ENCODE data around the gene ABCE1.

- no peak for TF ChIP-seq CTCF (conservative IDR thresholded peaks at IDR 0.05; ENCODE audit: low read depth, low read length)
- no peak for TF ChIP-seq EZH2phosphoT487 (IDR thresholded peaks at IDR 0.05; ENCODE audit: borderline replicate concordance, low read length)
Observed at GRCh38 chr4:145102619-145103018, 4.5 kb downstream of the ABCE1 start.

Data from PC-3 (cell line).